DMS 273 treated with DMSO at 0.1 percent for 48 hours (cell line): ENCODE data around the gene PPAN.

Experiments used
- DNase-seq: peaks from one replicate; lab custom pipeline; 2025; lab: John Stamatoyannopoulos, UW

The PPAN gene

DNA sequence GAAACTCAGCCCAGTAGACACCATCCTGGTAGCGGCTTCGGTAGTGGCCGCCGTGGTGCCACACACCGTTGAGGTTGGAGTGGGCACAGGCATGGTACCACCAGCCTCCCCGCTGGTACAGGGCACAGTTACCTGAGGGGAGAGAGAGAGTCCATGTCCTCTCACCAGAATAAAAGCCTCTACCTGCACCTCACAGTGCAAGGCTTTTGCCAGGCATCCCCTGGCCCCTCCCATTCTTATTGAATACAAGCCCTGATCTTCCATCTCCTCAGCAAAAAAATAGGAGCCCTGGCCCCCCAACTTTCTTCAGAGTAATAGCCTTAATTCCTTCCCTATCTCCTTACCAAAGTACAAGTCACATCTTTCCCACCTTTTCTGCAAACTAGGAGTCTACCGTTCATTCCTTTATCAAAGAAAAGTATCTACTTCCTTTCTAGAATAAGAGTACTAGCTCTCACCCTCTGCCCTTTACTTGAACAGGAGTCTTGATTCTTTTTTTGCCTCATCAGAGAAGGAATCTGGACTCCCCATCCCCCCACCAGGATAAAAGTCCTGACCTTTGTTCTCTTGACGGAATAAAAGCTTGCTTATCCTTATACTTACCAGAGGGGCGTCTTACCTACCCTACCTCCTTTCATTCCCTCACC lies 13.4 kb upstream of the PPAN start:
- DNase-seq, result no peak

DNA sequence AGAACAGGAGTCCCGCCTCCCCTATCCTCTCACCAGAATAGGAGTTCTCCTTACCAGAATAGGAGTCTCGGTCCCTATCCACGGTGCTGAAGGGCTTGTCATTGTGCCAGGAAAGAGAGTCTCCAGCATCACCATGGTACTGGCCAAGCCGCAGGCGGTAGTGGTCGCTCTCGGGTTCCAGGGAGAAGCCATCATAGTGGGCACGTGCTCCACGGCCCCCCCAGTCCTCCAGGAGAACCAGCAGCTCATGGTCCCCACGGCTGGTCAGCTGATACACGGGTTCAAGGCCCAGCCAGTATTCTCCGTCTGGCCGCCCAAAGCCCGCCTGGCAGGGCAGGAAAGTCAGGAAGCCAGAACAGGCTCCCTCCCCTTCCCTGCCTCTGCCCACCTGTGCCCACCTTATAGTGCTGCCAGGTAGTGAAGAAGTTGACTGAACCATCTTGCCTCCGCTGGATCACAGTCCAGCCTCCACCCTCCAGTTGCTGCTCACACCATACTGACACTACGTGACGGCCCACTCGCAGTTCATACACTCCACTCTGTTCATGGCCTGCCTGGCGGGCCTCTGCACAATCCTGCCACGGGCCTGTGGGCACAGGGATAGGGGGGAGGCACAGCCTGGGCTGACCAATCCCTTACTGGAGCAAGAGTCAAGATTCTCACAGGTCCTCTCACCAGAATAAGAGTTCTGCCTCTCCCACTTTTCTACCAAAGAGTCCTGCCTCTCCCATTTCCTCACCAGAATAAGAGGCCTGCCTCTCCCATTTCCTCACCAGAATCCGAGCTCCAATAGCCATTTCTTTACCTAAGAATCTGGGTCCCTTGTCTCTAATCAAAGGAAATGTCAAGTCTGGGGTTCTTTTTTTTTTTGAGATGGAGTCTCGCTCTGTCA lies 12.6 kb upstream of the PPAN start:
- DNase-seq, result no peak

DNA sequence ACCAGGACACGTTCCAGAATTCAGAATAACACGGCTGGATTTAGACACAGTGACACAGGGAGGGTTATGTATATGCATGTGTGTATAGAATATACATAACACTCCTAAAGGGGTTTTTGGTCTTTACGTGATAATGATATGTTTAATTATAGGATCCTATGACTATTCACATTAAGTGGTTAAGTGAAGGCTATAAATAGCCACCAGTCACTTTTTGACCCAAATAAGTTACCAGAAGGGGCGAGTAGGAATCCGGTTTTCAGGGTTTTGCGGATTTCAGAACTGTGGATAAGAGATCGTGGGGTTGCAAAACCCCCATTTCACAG lies 10.6 kb upstream of the PPAN start:
- DNase-seq, result no peak

DNA sequence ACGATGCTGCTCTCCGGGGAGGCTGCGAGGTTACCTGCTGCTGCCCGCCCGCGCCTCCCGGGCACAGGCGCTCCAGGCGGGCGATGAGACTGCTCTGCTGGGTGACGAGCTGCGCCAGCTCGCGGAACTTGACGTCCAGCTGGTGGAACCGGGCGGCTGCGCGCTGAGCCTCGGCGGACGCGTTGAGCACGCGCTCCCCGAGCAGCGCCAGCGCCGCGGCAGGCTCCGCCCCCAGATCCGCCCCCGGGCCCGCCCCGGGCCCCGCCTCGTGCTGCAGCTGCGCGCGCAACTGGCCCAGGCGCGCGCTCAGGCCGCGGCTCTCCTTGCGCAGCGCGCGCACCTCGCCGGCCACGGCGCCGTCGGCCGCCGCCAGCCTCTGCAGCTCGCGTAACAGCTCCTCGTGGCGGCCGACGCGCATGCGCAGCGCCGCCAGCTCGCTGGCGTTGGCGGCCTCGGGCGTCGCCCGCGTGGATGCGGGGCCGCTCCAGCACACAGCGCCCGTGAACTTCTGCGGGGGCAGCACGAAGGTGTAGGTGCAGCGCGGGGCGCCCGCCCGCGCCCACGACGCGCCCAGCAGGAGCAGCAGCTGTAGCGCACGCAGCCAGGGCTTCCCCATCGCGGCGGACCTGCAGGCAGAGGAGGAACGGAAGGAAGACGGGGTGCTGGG lies 10.1 kb upstream of the PPAN start:
- DNase-seq, result peak; percentile 77

GRCh38 chr19:10096615-10096963 lies 9.6 kb upstream of the PPAN start:
- no peak for DNase-seq

GRCh38 chr19:10100163-10100785 lies 5.9 kb upstream of the PPAN start:
- DNase-seq, result no peak

DNA sequence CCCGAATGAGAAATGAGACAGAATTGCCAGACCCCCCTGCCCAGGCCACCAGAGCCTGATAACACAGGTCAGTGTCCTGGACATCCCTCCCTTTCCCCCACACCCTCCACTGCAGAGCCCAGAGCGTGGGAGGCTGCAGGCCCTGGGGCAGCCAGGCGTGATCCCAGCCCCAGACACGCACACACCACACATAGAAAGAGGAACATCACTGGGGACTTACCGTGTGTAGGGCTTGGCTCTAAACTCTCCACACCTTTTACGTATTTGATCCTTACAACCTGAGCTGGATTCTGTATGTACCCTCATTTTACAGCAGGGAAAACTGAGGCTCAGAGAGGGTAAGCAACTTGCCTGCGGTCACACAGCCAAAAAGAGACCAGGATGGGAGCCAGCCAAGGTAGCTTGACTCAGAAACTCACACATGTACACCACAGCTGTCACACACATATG lies 3.4 kb upstream of the PPAN start:
- DNase-seq, result no peak

DNA sequence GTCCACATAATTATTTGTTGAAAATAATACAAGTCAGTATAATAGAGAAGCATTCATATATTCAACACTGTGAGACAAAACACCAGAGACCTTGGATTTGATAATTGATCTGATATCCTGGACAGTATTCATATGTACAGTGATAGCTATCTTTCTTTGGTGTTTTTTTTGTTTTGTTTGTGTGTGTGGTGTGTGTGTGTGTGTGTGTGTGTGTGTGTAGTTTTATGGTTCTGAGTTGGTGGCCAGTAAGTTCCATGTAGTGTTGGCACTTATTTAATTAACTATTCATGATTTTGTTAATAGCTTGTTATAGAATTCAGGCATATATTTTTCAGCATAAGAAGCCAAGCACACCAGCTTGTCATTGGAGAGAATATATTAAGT lies 2.0 kb upstream of the PPAN start:
- no peak for DNase-seq

GRCh38 chr19:10104665-10105508 lies 1.3 kb upstream of the PPAN start:
- DNase-seq, result no peak

DNA sequence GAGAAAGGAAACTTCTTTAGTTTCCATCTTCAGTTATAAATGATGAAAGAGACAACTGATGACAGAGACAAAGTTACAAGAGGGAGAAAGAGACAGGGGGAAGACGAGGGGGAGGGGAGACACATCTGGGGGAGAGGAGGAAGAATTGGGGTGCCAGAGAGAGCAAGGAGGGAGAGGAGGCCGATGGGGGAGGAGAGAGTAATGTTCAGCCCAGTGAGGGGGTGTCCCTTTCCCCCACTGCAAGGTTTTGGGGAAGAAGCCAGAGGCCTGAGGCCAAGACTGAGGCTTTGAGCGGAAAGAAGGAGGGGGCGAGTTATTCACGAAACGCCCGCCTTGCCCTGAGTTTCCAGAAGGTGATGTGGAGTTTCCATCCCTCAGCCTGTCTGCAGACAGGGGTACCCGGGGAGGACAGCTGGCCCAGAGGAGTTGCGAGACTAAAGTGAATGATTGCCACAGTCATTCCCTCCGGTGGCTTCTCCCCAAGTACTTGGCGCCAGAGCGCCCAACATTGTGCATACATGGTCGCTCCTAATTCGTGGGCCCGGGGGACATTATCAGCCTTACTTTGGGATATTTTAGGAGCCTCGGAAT lies 558 bp upstream of the PPAN start:
- DNase-seq, result no peak

GRCh38 chr19:10107254-10107653 lies 1.1 kb downstream of the PPAN start:
- DNase-seq, result no peak

DNA sequence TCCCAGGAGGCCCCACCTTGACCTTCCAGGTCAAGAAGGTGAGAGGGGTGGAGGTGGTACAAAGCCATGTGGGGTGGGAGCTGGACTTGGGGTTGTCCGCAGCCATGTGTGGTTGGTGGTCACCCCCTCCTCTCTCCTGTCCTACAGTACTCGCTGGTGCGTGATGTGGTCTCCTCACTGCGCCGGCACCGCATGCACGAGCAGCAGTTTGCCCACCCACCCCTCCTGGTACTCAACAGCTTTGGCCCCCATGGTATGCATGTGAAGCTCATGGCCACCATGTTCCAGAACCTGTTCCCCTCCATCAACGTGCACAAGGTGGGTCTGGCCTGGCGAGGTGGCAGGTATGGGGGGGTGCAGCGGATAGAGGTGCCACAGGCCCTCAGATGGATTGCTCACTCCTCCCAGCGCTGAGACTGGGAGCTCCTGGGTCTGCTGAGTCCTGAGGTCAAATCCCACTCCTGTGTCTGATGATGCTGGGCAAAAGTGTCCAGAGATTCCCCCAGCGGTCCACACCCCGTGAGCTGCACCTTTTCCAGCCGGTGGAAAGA lies 1.7 kb downstream of the PPAN start:
- DNase-seq, result no peak

GRCh38 chr19:10109528-10109927 lies 3.4 kb downstream of the PPAN start:
- DNase-seq, result no peak

- no peak for DNase-seq
Observed at GRCh38 chr19:10110076-10110971, 4.2 kb downstream of the PPAN start.

GRCh38 chr19:10110972-10111317 lies 4.8 kb downstream of the PPAN start:
- DNase-seq, result no peak

- DNase-seq, result no peak
Observed at GRCh38 chr19:10111405-10111811, 5.2 kb downstream of the PPAN start, which contains the start of gene P2RY11. P2RY11 (plus strand) TSS chr19:10111693; CDS start chr19:10111722, 29 bp downstream.

- no peak for DNase-seq
Observed at GRCh38 chr19:10112037-10112761, 6.0 kb downstream of the PPAN start.

DNA sequence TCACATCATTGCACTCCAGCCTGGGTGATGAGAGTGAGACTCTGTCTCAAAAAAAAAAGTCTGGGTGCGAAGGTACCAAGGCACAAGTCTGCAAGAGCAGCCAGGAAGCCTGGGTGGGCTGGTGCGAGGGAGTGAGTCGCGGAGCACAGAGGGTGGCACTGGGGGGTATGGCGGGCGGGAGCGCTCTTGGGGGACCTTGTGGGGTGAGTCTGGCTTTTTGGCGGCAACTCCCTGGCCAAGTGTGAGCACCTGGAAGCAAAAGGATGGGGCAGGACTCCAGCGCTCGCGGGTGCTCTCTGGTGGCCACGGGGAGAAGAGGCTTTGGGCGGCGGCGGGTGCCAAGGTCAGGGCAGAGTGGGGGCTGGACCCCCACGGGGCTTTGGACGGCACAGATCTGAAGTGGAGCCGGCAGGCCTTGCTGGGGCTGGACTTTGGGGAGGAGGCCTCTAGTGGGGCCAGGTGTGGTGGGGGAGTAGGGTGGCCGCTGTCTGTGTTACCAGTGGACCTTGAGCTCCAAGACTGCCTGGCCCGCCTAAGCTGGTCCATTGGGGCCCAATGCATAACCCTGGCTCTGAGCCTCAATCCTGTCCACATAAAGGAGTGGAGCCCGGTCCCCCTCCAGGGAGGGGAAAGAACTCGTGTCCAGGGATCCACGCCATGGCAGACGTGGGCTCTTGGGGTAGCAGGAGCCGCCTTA lies 6.9 kb downstream of the PPAN start:
- DNase-seq, result peak; percentile 44

GRCh38 chr19:10113592-10113963 lies 7.4 kb downstream of the PPAN start:
- no peak for DNase-seq
